Left lung (tissue), 10 donors: ENCODE measurements around the gene IFT122. TPM values are rescaled to one million over a fixed set of nuclear protein-coding genes. Genes with fewer than 3 reads are reported as not detected.

ENCODE experiments used
- ATAC-seq: fragments of 200-7000 bp; cut with Tn5 transposase; one replicate; pipeline ENCODE4 v1.9.1; 2020; ENCODE audit warnings: moderate library complexity
- DNase-seq, 4 donors: peaks; one replicate each; pipeline ENCODE4 v3.0.0-alpha.2; 2013 to 2020
- H3K27ac ChIP-seq, 2 donors: fragments of 200-600 bp; sonication (generic) in 1 of 2; one replicate each; pipeline versions ENCODE4 v1.5.0 to v1.8.0; 2020 to 2021
- H3K27me3 ChIP-seq, 2 donors: fragments of 200-600 bp; sonication (generic) in 1 of 2; one replicate each; pipeline versions ENCODE4 v1.5.0 to v1.8.0; 2020 to 2021
- H3K36me3 ChIP-seq, 2 donors: fragments of 200-600 bp; sonication (generic) in 1 of 2; one replicate each; pipeline versions ENCODE4 v1.5.0 to v1.8.0; 2020 to 2021
- H3K4me1 ChIP-seq, 2 donors: fragments of 200-600 bp; one replicate each; pipeline ENCODE4 v1.8.0; 2021
- H3K4me3 ChIP-seq, 2 donors: fragments of 200-600 bp; sonication (generic) in 1 of 2; one replicate each; pipeline versions ENCODE4 v1.5.0 to v1.8.0; 2020 to 2021; ENCODE audit warnings: mild to moderate bottlenecking in 1 of 2
- H3K9me3 ChIP-seq, 2 donors: fragments of 200-600 bp; sonication (generic) in 1 of 2; one replicate each; pipeline versions ENCODE4 v1.5.0 to v1.8.0; 2020 to 2021
- intact Hi-C, 2 donors: fragments of 100-400 bp; cut with DNase I; formaldehyde crosslinking; loops; one replicate each; pipeline versions ENCODE4 v1.11.2 to v1.14.2; 2022
- polyA plus RNA-seq, 6 donors: library from polyadenylated mRNA; unstranded; fragments of 120-200 nt; gene quantifications; one replicate each; pipeline ENCODE4 v1.2.1, GENCODE V29; 2013; ENCODE audit not compliant: insufficient read length in 6 of 6
- total RNA-seq, 2 donors: library from RNA; stranded (reverse); fragmentation: NEBNext Ultra II Directional; extraction: Animal tissue kit (Norgen Biotek cat#: 25700); gene quantifications; one replicate each; pipeline ENCODE4 v1.2.1, GENCODE V29; 2021
- TF ChIP-seq, protein P1 (sequence below), 2 donors: fragments of 200-600 bp; sonication (generic) in 1 of 2; IDR thresholded peaks; one replicate each; pipeline versions ENCODE4 v1.5.0 to v1.8.0; 2021; ENCODE audit warnings: antibody characterized with exemption in 2 of 2
- donor health status: DM: no; HTN: yes; CAD: no.
- donor health status: DM: no; HTN: no; CAD: no.

Gene IFT122
- total and polyA plus RNA-seq, 8 donors = 21.2 to 79.7 (median 71.3) TPM

DNA sequence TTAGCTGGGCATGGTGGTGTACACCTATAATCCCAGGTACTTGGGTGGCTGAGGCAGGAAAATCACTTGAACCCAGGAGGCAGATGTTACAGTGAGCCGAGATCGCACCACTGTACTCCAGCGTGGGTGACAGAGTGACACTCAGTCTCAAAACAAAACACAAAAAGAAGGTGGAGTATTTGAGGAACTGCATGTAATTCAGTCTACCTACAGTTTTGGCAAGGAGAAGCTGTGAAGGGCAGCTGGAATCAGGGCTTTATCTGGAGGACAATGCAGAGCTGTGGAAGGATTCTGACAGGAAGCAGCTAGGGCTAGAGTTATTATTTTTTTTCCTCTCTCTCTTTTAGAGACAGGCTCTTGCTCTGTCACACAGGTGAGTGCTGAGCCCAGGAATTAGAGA is 109.8 kb downstream of the IFT122 start:
- Histone ChIP-seq H3K36me3 (peaks cover 0 to 1% of the 10 kb centered on the region in 2 donors), H3K27me3 (no peaks in the 10 kb centered on the region), H3K4me1 (peaks cover 0 to 15% of the 10 kb centered on the region in 2 donors), H3K27ac (no peak overlapping the region), H3K4me3 (no peak overlapping the region), H3K9me3 (no peaks in the 10 kb centered on the region)
- DNase-seq (no peak), ATAC-seq (no peak)
- TF ChIP-seq, protein P1, sequence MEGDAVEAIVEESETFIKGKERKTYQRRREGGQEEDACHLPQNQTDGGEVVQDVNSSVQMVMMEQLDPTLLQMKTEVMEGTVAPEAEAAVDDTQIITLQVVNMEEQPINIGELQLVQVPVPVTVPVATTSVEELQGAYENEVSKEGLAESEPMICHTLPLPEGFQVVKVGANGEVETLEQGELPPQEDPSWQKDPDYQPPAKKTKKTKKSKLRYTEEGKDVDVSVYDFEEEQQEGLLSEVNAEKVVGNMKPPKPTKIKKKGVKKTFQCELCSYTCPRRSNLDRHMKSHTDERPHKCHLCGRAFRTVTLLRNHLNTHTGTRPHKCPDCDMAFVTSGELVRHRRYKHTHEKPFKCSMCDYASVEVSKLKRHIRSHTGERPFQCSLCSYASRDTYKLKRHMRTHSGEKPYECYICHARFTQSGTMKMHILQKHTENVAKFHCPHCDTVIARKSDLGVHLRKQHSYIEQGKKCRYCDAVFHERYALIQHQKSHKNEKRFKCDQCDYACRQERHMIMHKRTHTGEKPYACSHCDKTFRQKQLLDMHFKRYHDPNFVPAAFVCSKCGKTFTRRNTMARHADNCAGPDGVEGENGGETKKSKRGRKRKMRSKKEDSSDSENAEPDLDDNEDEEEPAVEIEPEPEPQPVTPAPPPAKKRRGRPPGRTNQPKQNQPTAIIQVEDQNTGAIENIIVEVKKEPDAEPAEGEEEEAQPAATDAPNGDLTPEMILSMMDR (IDR thresholded peaks at IDR 0.05) = no peak
- intact Hi-C loops = no loop called here

- Histone ChIP-seq H3K27me3 (no peaks in the 10 kb centered on the region), H3K9me3 (no peaks in the 10 kb centered on the region), H3K4me1 (peaks cover 4 to 32% of the 10 kb centered on the region in 2 donors), H3K27ac (no peak overlapping the region), H3K4me3 (no peak overlapping the region), H3K36me3 (peaks cover 0 to 28% of the 10 kb centered on the region in 2 donors)
- TF ChIP-seq, protein P1 (IDR thresholded peaks at IDR 0.05) = no peak
- DNase-seq (peak in 1 of 4 donors; percentile 29), ATAC-seq (no peak)
- intact Hi-C loops = no loop called here
Measured at GRCh38 chr3:129552287-129553050, 112.4 kb downstream of the IFT122 start.

DNA sequence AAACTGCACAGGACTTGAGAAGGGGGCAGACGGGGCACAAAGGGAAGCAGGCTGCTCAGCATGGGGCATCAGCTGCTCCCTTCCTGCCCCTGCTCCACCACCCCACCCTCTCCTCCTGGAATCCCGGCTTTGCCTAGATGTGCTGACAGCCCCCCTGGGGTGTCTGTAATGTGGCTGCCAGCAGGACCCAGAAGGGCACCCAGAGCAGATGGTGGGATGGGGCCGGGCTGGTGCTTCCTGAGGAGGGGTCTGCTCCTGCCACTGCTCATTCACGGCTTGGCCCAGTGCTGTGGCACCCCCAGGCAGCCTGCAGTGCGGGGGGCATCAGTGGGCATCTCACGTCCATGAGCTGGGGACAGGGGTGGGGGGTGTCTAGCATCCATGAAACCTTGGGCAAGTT is 113.1 kb downstream of the IFT122 start:
- TF ChIP-seq, protein P1 (IDR thresholded peaks at IDR 0.05) = no peak
- Histone ChIP-seq H3K36me3 (peaks cover 0 to 35% of the 10 kb centered on the region in 2 donors), H3K27ac (no peak overlapping the region), H3K9me3 (no peaks in the 10 kb centered on the region), H3K27me3 (no peaks in the 10 kb centered on the region), H3K4me3 (no peak overlapping the region), H3K4me1 (peaks cover 6 to 38% of the 10 kb centered on the region in 2 donors)
- DNase-seq = peak in 1 of 4 donors; percentile 71
- intact Hi-C loops = no loop called here
- no peak for ATAC-seq

DNA sequence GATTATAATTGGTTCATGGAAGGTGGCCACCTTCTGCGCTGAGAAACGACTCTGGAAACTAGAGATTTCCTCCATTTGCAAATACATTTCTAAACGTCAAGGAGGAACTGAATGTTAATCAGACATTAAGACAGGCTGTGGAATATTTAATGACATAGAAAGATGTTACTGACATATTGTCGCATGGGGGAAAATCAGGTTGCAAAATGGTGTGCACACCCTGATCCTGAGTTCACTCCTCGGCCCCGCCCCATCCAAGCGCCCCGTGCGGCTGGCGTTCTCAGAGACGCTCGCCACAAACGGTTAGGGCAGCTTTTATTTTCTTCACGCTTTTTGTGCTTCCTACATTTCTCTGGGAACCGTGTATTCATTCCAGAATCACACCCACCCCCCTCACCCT is 113.7 kb downstream of the IFT122 start:
- peak; percentile 22 for ATAC-seq
- peak in 1 of 4 donors; percentile 85 for DNase-seq
- H3K27ac ChIP-seq = peak overlapping the region in 1 of 2 donors; percentile 3
- TF ChIP-seq, protein P1 (IDR thresholded peaks at IDR 0.05) = no peak
- intact Hi-C loops = no loop called here
- H3K27me3 ChIP-seq = no peaks in the 10 kb centered on the region
- H3K4me1 ChIP-seq = peaks cover 6 to 44% of the 10 kb centered on the region in 2 donors
- H3K4me3 ChIP-seq = no peak overlapping the region
- peaks cover 0 to 40% of the 10 kb centered on the region in 2 donors for H3K36me3 ChIP-seq
- no peaks in the 10 kb centered on the region for H3K9me3 ChIP-seq

DNA sequence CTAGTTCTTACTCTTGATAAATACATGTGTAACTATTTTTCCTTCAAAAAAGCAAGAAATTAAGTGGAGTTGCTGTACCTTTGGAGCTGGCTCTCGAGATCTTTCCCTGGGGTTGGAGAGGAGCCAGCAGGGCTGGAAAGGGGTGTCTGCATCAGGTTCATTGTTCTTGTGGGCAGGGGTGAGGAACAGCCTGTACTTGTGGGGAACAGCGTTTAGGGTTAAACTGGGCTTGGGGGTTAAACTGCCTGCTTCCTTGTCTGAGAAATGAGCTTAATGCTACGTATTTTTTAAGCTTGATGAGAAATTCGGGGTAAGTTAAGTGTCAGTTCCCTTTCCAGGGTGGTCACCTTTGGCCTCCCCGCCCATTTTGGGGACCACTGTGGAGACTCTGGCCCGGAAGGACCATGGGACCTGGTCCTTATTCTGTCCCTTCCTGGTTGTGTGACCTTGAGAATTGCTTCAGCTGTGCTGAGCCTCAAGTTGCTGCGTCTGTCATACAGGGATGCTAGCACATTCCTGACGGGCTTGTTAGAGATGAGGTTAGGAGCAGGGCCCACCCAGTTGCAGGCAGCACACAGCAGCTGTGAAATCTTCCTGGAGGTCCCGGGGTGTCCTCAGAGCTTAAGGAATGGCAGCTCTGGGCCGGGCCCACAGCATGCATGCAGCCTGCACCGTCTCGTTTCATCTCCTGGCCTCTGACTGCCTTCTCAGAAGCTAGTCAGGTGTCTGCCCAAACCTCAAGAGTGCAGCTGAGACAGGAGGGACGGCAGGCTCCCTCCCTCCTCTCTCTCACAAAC is 114.5 kb downstream of the IFT122 start:
- H3K9me3 ChIP-seq = no peaks in the 10 kb centered on the region
- peaks cover 6 to 52% of the 10 kb centered on the region in 2 donors for H3K4me1 ChIP-seq
- H3K27me3 ChIP-seq = no peaks in the 10 kb centered on the region
- peaks cover 0 to 49% of the 10 kb centered on the region in 2 donors for H3K36me3 ChIP-seq
- H3K4me3 ChIP-seq = no peak overlapping the region
- DNase-seq = peak in 1 of 4 donors; percentile 49
- intact Hi-C loops = no loop called here
- ATAC-seq = no peak
- no peak overlapping the region for H3K27ac ChIP-seq
- TF ChIP-seq, protein P1 (IDR thresholded peaks at IDR 0.05) = no peak
